Epithelial cell of prostate (primary cell): ENCODE measurements around the gene ACTRT2.

Experiments
- DNase-seq: peaks from one replicate; pipeline ENCODE4 v3.0.0-alpha.2; 2011; ENCODE audit warnings: low read depth, low spot score
- H3K27ac ChIP-seq: fragments of 450-650 bp; 2 replicates; pipeline ENCODE4 v1.5.1; 2017; ENCODE audit warnings: mild to moderate bottlenecking

Gene ACTRT2

GRCh38 chr1:3064901-3065300, 43.6 kb downstream of the ACTRT2 start:
- DNase-seq, result no peak
- no peak overlapping the region for H3K27ac ChIP-seq

- no peak for DNase-seq
- no peak overlapping the region for H3K27ac ChIP-seq
Observed at GRCh38 chr1:3065396-3065795, 44.1 kb downstream of the ACTRT2 start.

- no peak overlapping the region for H3K27ac ChIP-seq
- DNase-seq, result no peak
Observed at GRCh38 chr1:3065797-3066196, 44.5 kb downstream of the ACTRT2 start.

- no peak for DNase-seq
Observed at GRCh38 chr1:3066250-3066711, 45.0 kb downstream of the ACTRT2 start.

GRCh38 chr1:3066826-3067225, 45.6 kb downstream of the ACTRT2 start:
- DNase-seq, result no peak
- no peak overlapping the region for H3K27ac ChIP-seq

More at GRCh38 chr1:3066250-3066711, 45.0 kb downstream of the ACTRT2 start:
- H3K27ac ChIP-seq, result no peak overlapping the region

- H3K27ac ChIP-seq, result no peak overlapping the region
- no peak for DNase-seq
Observed at GRCh38 chr1:3067301-3067670, 46.0 kb downstream of the ACTRT2 start.

- no peak overlapping the region for H3K27ac ChIP-seq
- no peak for DNase-seq
Observed at GRCh38 chr1:3067671-3068563, 46.6 kb downstream of the ACTRT2 start.

- no peak for DNase-seq
- H3K27ac ChIP-seq, result no peak within 1 kb of the TSS
Observed at GRCh38 chr1:3068564-3069431, 47.5 kb downstream of the ACTRT2 start, which contains the start of gene PRDM16. TSS of gene PRDM16 (plus strand) at chr1:3069203. CDS start at chr1:3069260, 57 bp downstream.

- no peak for DNase-seq
- H3K27ac ChIP-seq, result no peak overlapping the region
Observed at GRCh38 chr1:3069491-3070308, 48.4 kb downstream of the ACTRT2 start.

- no peak overlapping the region for H3K27ac ChIP-seq
Observed at GRCh38 chr1:3070309-3070643, 49.0 kb downstream of the ACTRT2 start.

GRCh38 chr1:3070644-3071564, 49.6 kb downstream of the ACTRT2 start:
- no peak for DNase-seq

More at GRCh38 chr1:3070309-3070643, 49.0 kb downstream of the ACTRT2 start:
- DNase-seq, result no peak

GRCh38 chr1:3071565-3072390, 50.5 kb downstream of the ACTRT2 start:
- no peak for DNase-seq
- no peak overlapping the region for H3K27ac ChIP-seq

More at GRCh38 chr1:3070644-3071564, 49.6 kb downstream of the ACTRT2 start:
- H3K27ac ChIP-seq, result no peak overlapping the region
